ENCODE data around the gene SLC7A11. TPM values are rescaled to one million over a fixed set of nuclear protein-coding genes. Genes with fewer than 3 reads are reported as not detected.

The SLC7A11 gene
- total RNA-seq, 1 donor from 2014 or later = 10.4 TPM

- Mint-ChIP-seq H3K4me1 (ENCODE audit: low read depth, unreplicated experiment) (no peaks in the 10 kb centered on the region), H3K27ac (ENCODE audit: unreplicated experiment) (no peak overlapping the region), H3K27me3 (ENCODE audit: unreplicated experiment) (no peaks in the 10 kb centered on the region), H3K9me3 (ENCODE audit: unreplicated experiment) (no peaks in the 10 kb centered on the region), H3K4me3 (ENCODE audit: unreplicated experiment) (no peak overlapping the region), H3K36me3 (ENCODE audit: unreplicated experiment) (no peaks in the 10 kb centered on the region)
- TF ChIP-seq CTCF (IDR thresholded peaks at IDR 0.05; ENCODE audit: partially characterized antibody, unreplicated experiment) = no peak
- DNase-seq = no peak
These were observed 7.9 kb downstream of the SLC7A11 start for GRCh38 chr4:138234248-138234647.

- H3K4me3 Mint-ChIP-seq (ENCODE audit: unreplicated experiment) = no peak overlapping the region
- H3K27me3 Mint-ChIP-seq (ENCODE audit: unreplicated experiment) = no peaks in the 10 kb centered on the region
- TF ChIP-seq CTCF (IDR thresholded peaks at IDR 0.05; ENCODE audit: partially characterized antibody, unreplicated experiment) = no peak
- H3K27ac Mint-ChIP-seq (ENCODE audit: unreplicated experiment) = no peak overlapping the region
- H3K36me3 Mint-ChIP-seq (ENCODE audit: unreplicated experiment) = no peaks in the 10 kb centered on the region
- H3K9me3 Mint-ChIP-seq (ENCODE audit: unreplicated experiment) = no peaks in the 10 kb centered on the region
- no peak for DNase-seq
- no peaks in the 10 kb centered on the region for H3K4me1 Mint-ChIP-seq (ENCODE audit: low read depth, unreplicated experiment)
These were observed 8.7 kb downstream of the SLC7A11 start for GRCh38 chr4:138233313-138234034.

GRCh38 chr4:138232364-138232763 lies 9.8 kb downstream of the SLC7A11 start:
- no peaks in the 10 kb centered on the region for H3K27me3 Mint-ChIP-seq (ENCODE audit: unreplicated experiment)

GRCh38 chr4:138230048-138230447 lies 12.1 kb downstream of the SLC7A11 start:
- Mint-ChIP-seq H3K36me3 (ENCODE audit: unreplicated experiment) (no peaks in the 10 kb centered on the region), H3K27ac (ENCODE audit: unreplicated experiment) (no peak overlapping the region), H3K4me1 (ENCODE audit: low read depth, unreplicated experiment) (no peaks in the 10 kb centered on the region), H3K4me3 (ENCODE audit: unreplicated experiment) (no peak overlapping the region), H3K9me3 (ENCODE audit: unreplicated experiment) (no peaks in the 10 kb centered on the region), H3K27me3 (ENCODE audit: unreplicated experiment) (no peaks in the 10 kb centered on the region)
- no peak for TF ChIP-seq CTCF (IDR thresholded peaks at IDR 0.05; ENCODE audit: partially characterized antibody, unreplicated experiment)
- DNase-seq = no peak

More at GRCh38 chr4:138232364-138232763, 9.8 kb downstream of the SLC7A11 start:
- Mint-ChIP-seq H3K4me3 (ENCODE audit: unreplicated experiment) (no peak overlapping the region), H3K36me3 (ENCODE audit: unreplicated experiment) (no peaks in the 10 kb centered on the region), H3K9me3 (ENCODE audit: unreplicated experiment) (no peaks in the 10 kb centered on the region), H3K4me1 (ENCODE audit: low read depth, unreplicated experiment) (no peaks in the 10 kb centered on the region), H3K27ac (ENCODE audit: unreplicated experiment) (no peak overlapping the region)
- TF ChIP-seq CTCF (IDR thresholded peaks at IDR 0.05; ENCODE audit: partially characterized antibody, unreplicated experiment) = no peak
- no peak for DNase-seq

- no peak for TF ChIP-seq CTCF (IDR thresholded peaks at IDR 0.05; ENCODE audit: partially characterized antibody, unreplicated experiment)
- Mint-ChIP-seq H3K27ac (ENCODE audit: unreplicated experiment) (no peak overlapping the region), H3K36me3 (ENCODE audit: unreplicated experiment) (no peaks in the 10 kb centered on the region), H3K4me3 (ENCODE audit: unreplicated experiment) (no peak overlapping the region), H3K4me1 (ENCODE audit: low read depth, unreplicated experiment) (no peaks in the 10 kb centered on the region), H3K27me3 (ENCODE audit: unreplicated experiment) (no peaks in the 10 kb centered on the region), H3K9me3 (ENCODE audit: unreplicated experiment) (no peaks in the 10 kb centered on the region)
- no peak for DNase-seq
These were observed 13.0 kb downstream of the SLC7A11 start for GRCh38 chr4:138229160-138229559.
